D721Med (cell line): ENCODE measurements around the gene MEX3D.
A peak's percentile ranks its signal among the peaks of the same experiment; 100 is the strongest.

ENCODE experiments used
- DNase-seq: peaks from one replicate; pipeline ENCODE4 v3.0.0; 2011; ENCODE audit warnings: low spot score; ENCODE audit not compliant: insufficient read length
- FAIRE-seq: peaks from 2 replicates; lab custom pipeline; 2011; peaks lifted over from hg19 to GRCh38; lab: Jason Lieb, UNC
- TF ChIP-seq, protein P1 (sequence below): IDR thresholded peaks from 2 replicates; pipeline ENCODE4 v1.5.1; 2012; ENCODE audit warnings: mild to moderate bottlenecking, control low read depth; ENCODE audit not compliant: insufficient read depth; ENCODE audit errors: missing control alignments

Gene MEX3D

DNA sequence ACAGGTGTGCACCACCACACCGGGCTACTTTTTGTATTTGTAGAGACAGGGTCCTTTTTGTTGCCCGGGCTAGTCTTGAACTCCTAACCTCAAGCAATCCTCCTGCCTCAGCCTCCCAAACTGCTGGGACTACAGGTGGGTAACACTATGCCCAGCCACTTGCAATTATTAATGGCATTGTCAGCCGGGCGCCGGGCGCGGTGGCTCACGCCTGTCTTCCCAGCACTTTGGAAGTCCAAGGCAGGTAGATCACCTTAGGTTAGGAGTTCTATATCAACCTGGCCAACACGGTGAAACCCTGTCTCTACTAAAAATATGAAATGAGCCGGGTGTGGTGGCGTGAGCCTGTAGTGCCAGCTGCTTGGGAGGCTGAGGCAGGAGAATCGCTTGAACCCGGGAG is 2.7 kb upstream of the MEX3D start:
- TF ChIP-seq, protein P1, sequence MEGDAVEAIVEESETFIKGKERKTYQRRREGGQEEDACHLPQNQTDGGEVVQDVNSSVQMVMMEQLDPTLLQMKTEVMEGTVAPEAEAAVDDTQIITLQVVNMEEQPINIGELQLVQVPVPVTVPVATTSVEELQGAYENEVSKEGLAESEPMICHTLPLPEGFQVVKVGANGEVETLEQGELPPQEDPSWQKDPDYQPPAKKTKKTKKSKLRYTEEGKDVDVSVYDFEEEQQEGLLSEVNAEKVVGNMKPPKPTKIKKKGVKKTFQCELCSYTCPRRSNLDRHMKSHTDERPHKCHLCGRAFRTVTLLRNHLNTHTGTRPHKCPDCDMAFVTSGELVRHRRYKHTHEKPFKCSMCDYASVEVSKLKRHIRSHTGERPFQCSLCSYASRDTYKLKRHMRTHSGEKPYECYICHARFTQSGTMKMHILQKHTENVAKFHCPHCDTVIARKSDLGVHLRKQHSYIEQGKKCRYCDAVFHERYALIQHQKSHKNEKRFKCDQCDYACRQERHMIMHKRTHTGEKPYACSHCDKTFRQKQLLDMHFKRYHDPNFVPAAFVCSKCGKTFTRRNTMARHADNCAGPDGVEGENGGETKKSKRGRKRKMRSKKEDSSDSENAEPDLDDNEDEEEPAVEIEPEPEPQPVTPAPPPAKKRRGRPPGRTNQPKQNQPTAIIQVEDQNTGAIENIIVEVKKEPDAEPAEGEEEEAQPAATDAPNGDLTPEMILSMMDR, result no peak
- no peak for DNase-seq
- no peak for FAIRE-seq

DNA sequence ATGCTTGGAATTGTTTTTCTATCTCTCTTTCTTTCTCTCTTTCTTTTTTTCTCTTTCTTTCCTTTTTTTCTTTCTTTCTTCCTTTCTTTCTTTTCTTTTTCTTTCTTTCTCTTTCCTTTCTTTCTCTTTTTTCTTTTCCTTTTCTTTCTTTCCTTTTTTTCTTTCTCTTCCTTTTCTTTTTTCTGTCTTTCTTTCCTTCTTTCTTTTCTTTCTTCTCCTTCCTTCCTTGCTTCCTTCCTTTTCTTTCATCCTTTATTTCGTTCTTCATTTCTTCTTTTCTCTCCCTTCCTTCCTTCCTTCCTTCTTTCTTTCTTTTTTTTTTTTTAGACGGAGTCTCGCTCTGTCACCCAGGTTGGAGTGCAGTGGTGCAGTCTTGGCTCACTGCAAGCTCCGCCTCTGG is 1.9 kb upstream of the MEX3D start:
- FAIRE-seq (no peak), DNase-seq (no peak)
- TF ChIP-seq, protein P1, result no peak

DNA sequence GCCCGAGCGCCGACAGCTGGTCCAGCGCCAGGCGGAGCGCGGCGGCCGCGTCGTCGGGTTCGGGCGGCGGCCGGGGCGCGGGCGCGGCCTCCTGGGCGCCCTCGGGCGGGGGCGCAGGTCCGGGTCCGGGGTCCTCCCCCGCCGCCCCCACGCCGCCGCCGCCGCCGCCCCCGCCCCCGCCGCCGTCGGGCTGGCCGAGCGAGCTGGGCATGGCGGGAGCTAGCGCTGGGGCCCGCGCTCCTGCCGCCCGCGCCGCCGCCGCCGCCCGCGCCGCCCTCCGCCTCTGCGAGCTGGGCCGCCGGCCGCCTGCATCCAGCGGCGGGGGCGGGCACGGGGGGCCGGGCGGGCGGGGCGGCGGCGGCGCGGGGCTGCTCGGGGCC is 287 bp downstream of the MEX3D start:
- DNase-seq, result no peak
- TF ChIP-seq, protein P1, result no peak
- no peak for FAIRE-seq

DNA sequence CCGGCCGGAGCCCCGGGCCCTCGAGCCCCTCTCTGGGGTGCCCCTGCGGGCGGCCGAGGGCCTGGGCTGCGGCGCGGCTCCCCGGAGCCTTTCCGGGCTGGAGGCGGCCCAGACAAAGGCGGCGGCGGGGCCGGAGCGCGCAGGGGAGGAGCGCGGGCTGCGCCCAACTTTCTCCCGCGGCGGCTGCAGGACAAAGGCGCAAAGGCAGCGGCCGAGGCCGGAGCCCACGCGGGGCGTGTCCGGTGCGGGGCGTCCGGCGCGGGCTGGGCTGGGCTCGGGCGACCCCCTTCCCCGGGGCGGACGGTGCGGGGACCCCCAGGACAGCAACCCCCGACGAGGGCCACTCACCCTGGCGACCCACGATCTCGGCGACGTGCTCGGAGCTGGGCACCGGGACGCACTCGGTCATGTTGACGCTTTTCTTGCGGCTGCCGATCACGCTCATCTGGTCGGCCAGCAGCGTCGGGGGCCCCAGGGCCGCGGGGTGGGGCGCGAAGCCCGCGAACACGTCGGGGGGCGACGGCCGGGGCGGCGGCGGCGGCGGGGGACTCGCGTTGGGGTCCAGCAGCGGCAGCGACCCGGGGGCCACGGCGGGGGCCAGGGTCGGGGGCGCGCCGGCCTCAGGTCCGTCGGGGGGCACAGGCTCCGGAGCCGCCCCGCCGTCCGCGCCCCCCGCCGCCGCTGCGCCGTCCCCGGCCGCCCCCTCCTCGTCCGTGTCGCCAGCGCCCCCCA is 843 bp downstream of the MEX3D start:
- no peak for DNase-seq
- TF ChIP-seq, protein P1, result no peak
- no peak for FAIRE-seq

DNA sequence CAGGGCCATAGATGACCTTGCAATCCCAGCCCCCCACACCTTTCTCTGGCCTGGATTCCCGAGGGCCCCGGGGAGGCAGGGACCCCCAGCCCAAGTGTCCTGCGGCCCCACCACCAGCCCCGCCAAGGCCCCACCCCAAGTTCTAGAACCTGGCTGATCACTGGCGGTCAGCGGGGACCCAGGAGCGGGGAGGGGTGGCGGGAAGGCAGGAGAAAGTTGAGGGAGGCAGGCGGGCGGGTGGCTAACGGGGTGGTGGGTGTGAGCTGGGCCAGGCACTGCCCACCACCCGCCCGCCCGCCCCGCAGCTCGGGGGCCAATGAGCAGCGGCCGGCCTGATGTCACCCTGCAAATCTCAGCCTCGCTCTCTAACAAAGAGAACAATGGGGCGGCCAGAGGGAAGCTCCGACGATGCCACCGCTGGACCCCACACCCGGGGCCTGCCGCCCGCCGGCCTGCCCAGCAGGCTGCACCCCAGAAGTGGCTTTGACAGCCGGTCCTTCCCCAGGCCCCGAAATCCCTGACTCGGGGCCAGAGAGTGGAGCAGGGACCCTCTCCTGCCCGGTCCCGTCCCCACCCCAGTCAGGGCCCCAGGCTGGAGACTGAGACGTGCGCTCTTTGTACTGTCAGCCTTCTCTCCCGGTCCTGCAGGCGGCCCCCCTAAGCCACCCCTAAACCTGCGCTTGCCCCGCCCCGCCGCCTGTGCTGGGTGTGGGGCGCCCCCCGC is 1.6 kb downstream of the MEX3D start:
- TF ChIP-seq, protein P1, result no peak
- FAIRE-seq (no peak), DNase-seq (peak; percentile 81)

DNA sequence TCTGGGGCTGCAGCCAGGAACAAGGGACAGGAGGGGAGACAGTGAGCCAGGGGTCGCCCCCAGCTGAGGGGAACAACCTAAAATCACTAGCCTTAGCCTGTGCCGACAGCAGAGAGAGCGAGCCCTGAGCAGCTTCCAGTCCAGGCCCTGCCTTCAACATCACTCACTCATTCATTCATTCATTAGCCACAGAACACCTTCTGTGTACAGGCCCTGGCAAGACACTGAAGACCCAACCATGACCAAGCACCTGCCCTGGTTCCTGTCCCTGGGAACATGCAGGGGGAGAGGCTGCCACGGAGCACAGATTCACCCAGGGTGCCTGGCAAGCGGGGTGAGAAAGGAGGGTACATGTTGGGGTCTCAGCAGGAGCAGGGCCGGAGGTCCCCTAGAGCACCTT is 4.9 kb downstream of the MEX3D start:
- no peak for DNase-seq
- no peak for FAIRE-seq
- TF ChIP-seq, protein P1, result no peak
